ENCODE data around the gene HOPX.
"Not testable (repeated sequence)": the region's sequence is repeated elsewhere in the genome, so short reads cannot be mapped to it uniquely, and the experiment has no call there.

Gene HOPX

DNA sequence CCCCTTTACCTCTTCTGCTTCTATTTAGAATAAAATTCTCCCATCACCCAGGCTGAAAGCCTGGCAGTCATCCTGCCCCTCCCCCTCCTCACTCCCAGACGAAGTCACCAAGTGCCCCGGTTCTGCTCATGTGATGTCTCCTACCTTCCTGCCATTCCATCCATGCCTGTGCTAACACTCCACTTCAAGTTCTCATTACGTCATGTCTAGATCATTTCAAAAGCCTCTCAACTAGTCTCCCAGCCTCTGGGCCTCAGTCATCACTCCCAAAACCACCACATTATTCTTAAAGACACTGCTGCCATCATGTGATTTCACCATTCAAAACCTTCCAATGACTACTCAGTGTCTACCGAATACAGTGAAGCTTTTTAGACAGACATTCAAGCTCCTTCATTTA is 17.2 kb upstream of the HOPX start:
- H3K4me3 ChIP-seq (ENCODE audit: low read length), result no peak overlapping the region
- no peak for TF ChIP-seq ZNF274 (IDR thresholded peaks at IDR 0.05; ENCODE audit: low read depth, low read length)

DNA sequence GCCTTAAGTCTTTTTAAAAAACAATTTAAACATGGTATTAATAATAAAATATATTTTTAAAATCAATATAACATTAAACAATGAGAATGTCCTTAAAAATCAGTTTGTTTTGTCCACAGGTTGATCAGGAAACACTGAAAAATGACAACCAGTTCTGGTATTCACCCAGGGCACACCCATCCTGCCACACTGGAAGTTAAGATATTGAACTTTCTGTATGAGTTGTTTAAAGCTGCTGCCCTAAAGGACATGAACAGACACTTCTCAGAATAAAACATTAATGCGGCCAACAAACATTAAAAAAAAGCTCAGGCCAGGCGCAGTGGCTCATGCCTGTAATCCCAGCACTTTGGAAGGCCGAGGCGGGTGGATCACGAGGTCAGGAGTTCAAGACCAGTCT is 15.0 kb upstream of the HOPX start:
- H3K4me3 ChIP-seq (ENCODE audit: low read length), result no peak overlapping the region
- TF ChIP-seq ZNF274 (IDR thresholded peaks at IDR 0.05; ENCODE audit: low read depth, low read length), result no peak

DNA sequence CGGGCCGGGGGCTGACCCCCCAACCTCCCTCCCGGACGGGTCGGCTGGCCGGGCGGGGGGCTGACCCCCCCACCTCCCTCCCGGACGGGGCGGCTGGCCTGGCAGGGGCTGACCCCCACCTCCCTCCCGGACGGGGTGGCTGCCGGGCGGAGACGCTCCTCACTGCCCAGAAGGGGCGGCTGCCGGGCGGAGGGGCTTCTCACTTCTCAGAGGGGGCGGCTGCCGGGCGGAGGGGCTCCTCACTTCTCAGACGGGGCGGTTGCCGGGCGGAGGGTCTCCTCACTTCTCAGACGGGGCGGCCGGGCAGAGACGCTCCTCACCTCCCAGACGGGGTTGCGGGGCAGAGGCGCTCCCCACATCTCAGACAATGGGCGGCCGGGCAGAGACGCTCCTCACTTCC is 12.4 kb upstream of the HOPX start:
- not testable (repeated sequence) for H3K4me3 ChIP-seq (ENCODE audit: low read length)

DNA sequence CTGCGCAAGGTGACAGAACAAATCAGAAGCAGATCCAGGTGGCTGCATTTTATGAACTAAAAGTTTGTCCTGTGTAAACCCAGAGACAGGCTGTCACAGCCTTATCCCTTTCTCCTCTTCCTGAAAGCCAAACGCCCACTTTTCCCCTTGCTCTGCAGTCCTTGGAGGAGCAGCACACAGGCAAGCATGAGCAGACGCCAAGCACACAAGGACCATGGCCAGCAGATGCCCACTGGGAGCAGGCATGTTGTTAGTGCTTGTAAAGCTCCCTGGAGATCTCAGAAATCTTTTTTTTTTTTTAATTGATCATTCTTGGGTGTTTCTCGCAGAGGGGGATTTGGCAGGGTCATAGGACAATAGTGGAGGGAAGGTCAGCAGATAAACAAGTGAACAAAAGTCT is 11.5 kb upstream of the HOPX start:
- no peak overlapping the region for H3K4me3 ChIP-seq (ENCODE audit: low read length)
- TF ChIP-seq ZNF274 (IDR thresholded peaks at IDR 0.05; ENCODE audit: low read depth, low read length), result no peak

DNA sequence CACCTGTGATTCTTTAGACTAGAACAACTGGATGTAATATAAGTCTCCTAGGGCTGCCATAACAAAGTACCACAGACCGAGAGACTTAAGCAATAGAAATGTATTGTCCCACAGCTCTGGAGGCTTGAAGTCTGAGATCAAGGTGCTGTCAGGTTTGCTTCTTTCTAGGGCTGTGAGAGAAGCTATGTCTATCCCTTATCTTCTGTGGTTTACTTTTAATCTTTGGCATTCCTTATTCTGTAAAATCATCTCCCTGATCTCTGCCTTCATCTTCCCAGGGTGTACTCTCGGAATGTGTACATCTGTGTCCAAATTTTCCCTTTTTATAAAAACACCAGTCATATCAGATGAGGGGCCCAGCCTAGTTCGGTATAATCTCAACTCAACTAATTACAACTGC is 10.3 kb upstream of the HOPX start:
- TF ChIP-seq ZNF274 (IDR thresholded peaks at IDR 0.05; ENCODE audit: low read depth, low read length), result no peak
- no peak overlapping the region for H3K4me3 ChIP-seq (ENCODE audit: low read length)

DNA sequence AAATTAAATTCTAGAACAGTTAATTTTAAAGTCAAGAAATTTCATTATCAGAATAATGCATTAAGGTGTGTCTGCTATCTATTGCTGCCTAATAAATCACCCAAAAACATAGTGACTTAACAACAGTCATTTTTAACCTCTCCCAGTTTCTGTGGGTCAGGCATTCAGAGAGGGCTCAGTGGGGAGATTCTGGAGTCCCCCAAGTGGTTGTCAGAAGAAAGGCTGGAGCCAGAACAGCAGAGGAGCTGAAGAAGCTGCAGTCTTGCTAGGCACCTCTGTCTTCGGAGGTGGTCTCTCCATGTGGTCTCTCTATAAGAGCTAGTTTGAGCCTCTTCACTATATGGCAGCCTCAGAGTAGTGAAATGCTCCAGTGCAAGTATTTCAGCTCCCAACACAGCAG is 9.3 kb upstream of the HOPX start:
- TF ChIP-seq ZNF274 (IDR thresholded peaks at IDR 0.05; ENCODE audit: low read depth, low read length), result no peak
- H3K4me3 ChIP-seq (ENCODE audit: low read length), result no peak overlapping the region

DNA sequence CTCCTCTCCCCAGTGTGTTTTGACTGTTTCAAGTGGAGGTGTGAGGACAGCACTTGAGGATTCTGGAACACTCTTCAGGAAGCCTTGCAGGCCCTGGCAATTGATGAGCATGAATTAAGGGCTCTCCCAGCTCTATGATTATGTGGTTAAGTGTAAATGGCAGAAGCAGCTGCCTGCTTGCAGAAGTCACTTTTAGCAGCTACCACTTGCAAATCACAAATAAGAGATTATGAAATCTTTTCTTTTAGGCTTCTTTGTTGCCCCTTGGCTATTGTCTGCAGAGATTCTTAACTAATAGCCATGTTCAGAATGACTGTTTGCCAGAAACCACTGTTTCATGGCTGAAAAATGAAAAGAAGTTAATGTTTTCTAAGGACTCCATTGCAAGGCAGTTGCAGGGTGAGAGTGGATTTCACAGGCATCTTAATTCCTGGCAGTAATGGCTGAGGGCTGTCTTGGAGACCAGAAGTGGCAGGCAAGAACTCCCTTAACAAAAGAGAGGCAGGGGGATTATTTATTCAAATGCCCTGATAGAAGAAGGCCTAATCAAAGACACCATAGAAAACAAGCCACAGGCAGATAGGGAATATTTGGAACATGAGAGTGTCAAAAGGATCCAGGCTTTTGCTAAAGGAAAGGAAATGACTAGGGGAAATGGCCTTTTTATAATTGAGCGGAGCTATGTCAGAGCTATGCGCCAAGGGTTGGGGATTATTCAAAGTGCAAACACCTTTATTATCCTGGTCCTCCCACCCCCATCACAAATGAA is 8.3 kb upstream of the HOPX start:
- no peak overlapping the region for H3K4me3 ChIP-seq (ENCODE audit: low read length)
- TF ChIP-seq ZNF274 (IDR thresholded peaks at IDR 0.05; ENCODE audit: low read depth, low read length), result no peak

DNA sequence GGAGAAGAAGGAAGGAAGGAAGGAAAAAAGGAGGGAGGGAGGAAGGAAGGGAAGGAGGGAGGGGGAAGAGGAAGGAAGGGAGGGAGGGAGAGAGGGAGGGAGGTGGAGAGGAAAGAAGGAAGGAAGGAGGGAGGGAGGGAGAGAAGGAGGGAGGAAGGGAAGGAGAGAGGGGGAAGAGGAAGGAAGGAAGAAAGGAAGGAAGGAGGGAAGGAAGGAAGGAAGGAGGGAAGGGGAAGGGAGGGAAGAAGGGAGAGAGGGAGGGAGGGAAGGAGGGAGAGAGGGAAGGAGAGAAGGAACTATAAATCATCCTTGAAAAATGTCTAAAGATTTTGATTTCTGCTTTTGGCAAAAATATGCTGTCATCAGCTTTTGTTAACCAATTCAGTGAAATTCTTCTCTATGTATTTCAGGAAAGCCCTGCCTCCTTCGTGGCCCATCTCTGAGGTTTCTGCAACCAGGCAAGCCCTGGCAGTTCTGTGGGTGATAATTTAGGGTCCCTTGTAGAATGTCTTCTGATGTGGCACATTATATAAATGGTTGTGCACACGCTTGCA is 7.1 kb upstream of the HOPX start:
- TF ChIP-seq ZNF274 (IDR thresholded peaks at IDR 0.05; ENCODE audit: low read depth, low read length), result no peak
- no peak overlapping the region for H3K4me3 ChIP-seq (ENCODE audit: low read length)

DNA sequence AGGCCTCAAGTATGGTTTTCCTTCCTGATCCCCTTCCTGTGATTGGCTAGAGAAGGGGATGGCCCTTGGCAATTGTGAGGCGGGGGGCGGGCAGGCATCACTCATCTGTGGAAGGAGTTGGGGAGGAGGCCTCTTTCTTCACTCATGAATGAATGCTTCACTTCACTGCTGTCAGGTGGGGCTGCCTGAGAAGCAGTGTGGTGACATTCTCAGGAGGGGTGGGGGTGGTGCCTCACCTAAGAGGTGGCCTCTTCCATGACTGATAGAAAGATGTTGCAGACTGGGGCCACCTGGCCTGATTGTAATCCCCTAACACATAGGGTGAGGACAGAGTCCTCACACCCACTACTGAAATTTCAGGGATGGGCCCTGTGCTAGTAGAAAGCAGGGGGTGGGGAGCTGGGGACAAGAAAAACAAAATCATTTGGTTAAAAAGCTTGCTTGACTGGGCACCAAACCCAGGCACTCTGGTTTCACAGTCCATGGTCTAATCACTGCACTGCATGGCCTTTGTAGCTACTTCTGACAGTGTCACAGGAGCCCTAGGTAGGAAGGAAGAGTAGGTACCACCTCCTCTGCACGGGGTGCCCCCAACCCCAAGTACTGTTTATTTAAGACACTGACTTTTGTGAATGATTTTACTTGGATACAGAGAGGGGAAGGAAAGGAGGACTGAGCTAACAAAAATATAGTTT is 5.6 kb upstream of the HOPX start:
- no peak overlapping the region for H3K4me3 ChIP-seq (ENCODE audit: low read length)
- TF ChIP-seq ZNF274 (IDR thresholded peaks at IDR 0.05; ENCODE audit: low read depth, low read length), result no peak

DNA sequence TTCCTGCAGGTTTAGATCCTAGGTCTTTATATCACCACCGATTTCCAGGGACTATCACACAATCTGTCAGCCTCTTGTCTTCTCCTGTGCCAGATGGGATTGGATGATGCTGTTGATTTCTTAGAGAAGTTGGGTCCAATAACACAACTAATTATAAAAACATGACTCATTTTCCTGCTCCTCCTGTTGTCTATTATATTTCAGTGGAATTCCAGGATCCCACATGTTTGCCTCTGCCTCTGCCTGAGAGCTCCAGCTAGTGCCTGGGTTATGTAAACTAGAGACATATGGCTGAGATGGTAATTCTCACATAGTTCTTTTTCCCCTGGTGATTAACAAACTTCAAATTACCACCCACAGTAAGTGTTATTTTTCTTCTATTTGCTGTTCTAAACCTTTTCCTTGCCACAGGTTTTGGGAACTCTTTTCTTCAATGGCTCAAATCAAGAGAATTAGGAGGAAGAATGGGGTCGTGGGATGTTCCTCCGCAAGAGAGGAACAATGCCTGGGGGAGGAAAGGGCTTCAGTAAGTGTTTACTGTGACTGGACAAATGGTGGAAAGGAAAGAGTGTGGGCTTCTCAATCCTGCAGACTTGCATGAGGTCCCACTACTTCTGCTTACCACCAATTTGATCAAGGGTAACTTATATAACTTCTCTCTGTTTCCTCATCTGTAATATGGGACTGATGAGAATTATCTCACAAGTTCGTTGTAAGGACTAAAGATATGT is 3.4 kb upstream of the HOPX start:
- TF ChIP-seq ZNF274 (IDR thresholded peaks at IDR 0.05; ENCODE audit: low read depth, low read length), result no peak
- H3K4me3 ChIP-seq (ENCODE audit: low read length), result no peak overlapping the region

DNA sequence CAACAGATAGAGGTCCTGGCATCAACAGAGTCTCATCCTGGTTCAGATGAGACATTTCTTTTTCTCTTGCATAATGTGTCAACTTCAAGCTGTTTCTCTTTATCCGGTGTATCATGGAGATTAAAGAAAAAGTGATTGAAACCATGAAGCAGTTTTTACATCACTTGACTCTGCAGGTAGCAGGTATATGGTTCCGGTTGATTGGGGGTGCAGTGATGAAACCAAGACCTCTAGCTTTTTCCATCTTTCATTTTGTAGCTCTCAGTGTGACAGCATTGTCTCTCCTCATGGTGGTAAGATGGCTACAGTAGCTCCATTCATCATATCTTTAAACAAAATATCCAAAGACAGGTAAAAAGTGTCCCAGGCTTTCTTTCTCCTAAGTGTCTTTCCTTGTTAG is 2.4 kb upstream of the HOPX start:
- no peak for TF ChIP-seq ZNF274 (IDR thresholded peaks at IDR 0.05; ENCODE audit: low read depth, low read length)

DNA sequence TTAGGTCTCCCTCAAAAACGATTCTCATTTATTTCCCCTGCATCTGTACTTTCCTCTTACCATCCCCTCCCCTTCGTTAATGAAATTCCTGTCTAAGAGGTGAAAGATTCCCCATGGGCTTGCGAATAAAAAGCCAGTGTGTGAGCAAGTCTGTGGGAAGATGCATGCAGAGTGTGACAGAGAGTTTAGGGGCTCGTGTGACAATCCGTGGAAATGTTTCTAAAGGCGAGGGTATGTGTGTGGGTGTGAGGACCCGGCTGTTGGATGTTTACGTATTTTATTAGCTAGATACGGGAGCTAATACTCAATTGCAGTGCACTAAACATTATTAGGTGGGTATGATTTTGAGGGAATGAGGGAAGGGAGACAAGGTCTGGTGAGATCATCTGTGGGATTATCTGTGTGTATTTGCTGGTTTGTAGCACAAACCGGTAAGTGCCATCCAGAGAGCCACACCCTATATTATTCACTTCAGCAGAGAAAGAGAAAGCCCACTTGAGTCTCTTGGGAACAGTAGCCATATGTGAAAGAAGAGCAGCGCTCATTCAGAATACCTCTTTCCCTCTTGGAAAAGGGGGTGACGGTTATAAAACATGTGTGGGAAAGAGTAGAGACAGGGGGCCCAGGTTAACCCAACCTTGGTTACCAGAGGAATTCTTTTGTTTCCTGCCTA is 893 bp upstream of the HOPX start:
- no peak for TF ChIP-seq ZNF274 (IDR thresholded peaks at IDR 0.05; ENCODE audit: low read depth, low read length)
- no peak overlapping the region for H3K4me3 ChIP-seq (ENCODE audit: low read length)

More for the DNA sequence above, 2.4 kb upstream of the HOPX start:
- no peak overlapping the region for H3K4me3 ChIP-seq (ENCODE audit: low read length)

DNA sequence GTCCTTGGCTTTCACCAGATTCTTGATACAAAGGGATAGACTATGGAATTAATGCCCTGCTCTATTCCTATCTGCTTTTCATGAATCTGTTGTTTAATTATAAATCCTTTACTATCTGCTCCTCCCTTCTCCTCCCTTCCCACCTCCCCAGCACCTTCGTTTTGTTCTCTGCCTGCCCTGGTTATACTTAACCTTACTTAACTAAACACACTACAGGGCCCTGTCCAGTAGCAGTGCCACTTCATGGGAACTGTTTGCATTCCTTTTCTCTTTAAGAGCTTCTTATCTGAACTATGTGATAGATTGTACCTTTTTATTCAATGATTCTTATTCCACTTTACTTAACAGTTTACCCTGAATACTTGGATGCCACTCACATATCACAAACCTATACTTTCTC is 830 bp downstream of the HOPX start:
- TF ChIP-seq ZNF274 (IDR thresholded peaks at IDR 0.05; ENCODE audit: low read depth, low read length), result no peak

DNA sequence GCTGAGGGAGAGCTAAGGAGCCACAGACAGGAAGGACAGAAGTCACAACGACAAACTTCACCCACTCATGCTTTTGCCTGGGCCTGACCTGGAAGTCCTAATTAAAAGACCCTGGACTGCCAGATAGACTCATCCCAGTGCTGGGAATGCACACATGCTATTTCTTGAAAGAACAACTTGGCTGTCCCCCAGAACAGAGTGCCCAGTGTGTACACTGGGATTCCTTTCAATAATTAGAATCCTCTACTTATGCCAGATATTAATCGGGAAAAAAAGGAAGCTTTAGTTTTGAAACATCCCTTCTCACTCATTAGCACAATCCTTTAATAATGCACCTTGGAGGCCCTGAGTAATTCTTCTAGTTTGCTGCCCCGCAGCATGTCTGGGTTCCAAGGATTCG is 3.4 kb downstream of the HOPX start:
- H3K4me3 ChIP-seq (ENCODE audit: low read length), result no peak overlapping the region
- TF ChIP-seq ZNF274 (IDR thresholded peaks at IDR 0.05; ENCODE audit: low read depth, low read length), result no peak

More for the DNA sequence above, 830 bp downstream of the HOPX start:
- H3K4me3 ChIP-seq (ENCODE audit: low read length), result no peak overlapping the region
